Aorta (tissue), 5 donors: ENCODE measurements around the gene RGS7. TPM values are rescaled to one million over a fixed set of nuclear protein-coding genes. Genes with fewer than 3 reads are reported as not detected.

Experiments used
- ATAC-seq: fragments of 200-7000 bp; cut with Tn5 transposase; one replicate; pipeline ENCODE4 v1.9.1; 2022; ENCODE audit warnings: moderate library complexity; ENCODE audit not compliant: low FRiP score
- DNase-seq, 2 donors: peaks; one replicate each; pipeline ENCODE4 v3.0.0-alpha.2; 2020
- H3K27ac ChIP-seq, 2 donors: one replicate each; pipeline ENCODE4 v1.5.1; 2013; ENCODE audit warnings: low read length in 2 of 2, mild to moderate bottlenecking in 2 of 2, moderate library complexity in 2 of 2, control low read depth in 1 of 2, inconsistent platforms in 1 of 2, low read depth in 1 of 2
- H3K27me3 ChIP-seq, 2 donors: one replicate each; pipeline ENCODE4 v1.6.1; 2013; ENCODE audit warnings: control low read depth in 1 of 2, low read length in 1 of 2, mild to moderate bottlenecking in 1 of 2, moderate library complexity in 1 of 2; ENCODE audit not compliant: insufficient read depth in 2 of 2, control insufficient read depth in 1 of 2
- H3K36me3 ChIP-seq, 2 donors: one replicate each; pipeline ENCODE4 v1.6.1; 2013; ENCODE audit warnings: control low read depth in 1 of 2, low read length in 1 of 2, mild to moderate bottlenecking in 1 of 2; ENCODE audit not compliant: insufficient read depth in 2 of 2, control insufficient read depth in 1 of 2
- H3K4me1 ChIP-seq, 2 donors: one replicate each; pipeline ENCODE4 v1.6.1; 2013; ENCODE audit warnings: low read length in 2 of 2, control low read depth in 1 of 2, mild to moderate bottlenecking in 1 of 2, moderate library complexity in 1 of 2; ENCODE audit not compliant: insufficient read depth in 2 of 2, control insufficient read depth in 1 of 2
- H3K4me3 ChIP-seq, 2 donors: one replicate each; pipeline ENCODE4 v1.5.1; 2013; ENCODE audit warnings: low read length in 2 of 2, control low read depth in 1 of 2, mild to moderate bottlenecking in 1 of 2
- H3K9me3 ChIP-seq: one replicate; pipeline ENCODE4 v1.6.1; 2013; ENCODE audit warnings: mild to moderate bottlenecking, low read length; ENCODE audit not compliant: control insufficient read depth
- WGBS, 2 donors: extraction: QIAGEN DNeasy Blood & Tissue Kit; methylation state at CpG; one replicate each; pipeline ENCODE4 v1.1.7; 2013; 5-methylcytosine and 5-hydroxymethylcytosine counted together
- intact Hi-C, 2 donors: fragments of 100-400 bp; cut with DNase I; formaldehyde crosslinking; loops; one replicate each; pipeline versions ENCODE4 v1.14.2 to v1.15.0; 2022
- polyA plus RNA-seq, 2 donors: library from polyadenylated mRNA; stranded (reverse); fragments of 200-250 nt; gene quantifications; one replicate each; pipeline ENCODE4 v1.2.3, GENCODE V29; 2013
- total RNA-seq, 2 donors: library from RNA; stranded (reverse); fragmentation: NEBNext Ultra II Directional; extraction: Animal tissue kit (Norgen Biotek cat#: 25700); gene quantifications; one replicate each; pipeline ENCODE4 v1.2.1, GENCODE V29; 2021
- donor health status: healthy with polysubstance abuse.
- donor health status: Bipolar disorder and iron deficiency.
- donor health status: DM: no; HTN: no; CAD: no.
- donor health status: DM: no; HTN: no; CAD: no.
- donor health status: DM: yes; HTN: yes; CAD: no.

The RGS7 gene
- total and polyA plus RNA-seq, 4 donors = not detected

DNA sequence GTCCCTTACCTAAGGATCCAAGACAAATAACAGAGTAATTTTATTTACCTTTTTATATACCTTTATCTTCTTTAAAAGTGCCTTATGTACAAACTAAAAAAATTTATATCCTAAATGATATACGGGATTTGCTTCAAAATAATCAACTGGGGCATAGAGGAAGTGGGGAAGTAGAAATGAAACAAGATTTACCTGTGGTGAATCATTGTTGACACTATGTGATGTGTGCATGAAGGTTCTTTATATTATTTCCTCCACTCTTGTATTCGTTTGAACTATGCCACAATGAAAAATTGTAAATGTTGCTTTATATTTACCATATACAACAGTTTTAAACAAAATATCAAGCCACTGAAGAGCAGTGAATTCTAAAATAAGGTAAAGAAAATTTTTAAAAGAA lies 13.0 kb downstream of the RGS7 start:
- Histone ChIP-seq H3K9me3 (no peaks in the 10 kb centered on the region), H3K4me1 (no peaks in the 10 kb centered on the region), H3K27ac (no peak overlapping the region), H3K27me3 (no peaks in the 10 kb centered on the region), H3K36me3 (no peaks in the 10 kb centered on the region), H3K4me3 (no peak overlapping the region)
- no peak for DNase-seq
- intact Hi-C loops = no loop called here
- no peak for ATAC-seq
- 64 to 70% methylated on average over 2 of the region's 2 CpGs for WGBS, 2 donors

DNA sequence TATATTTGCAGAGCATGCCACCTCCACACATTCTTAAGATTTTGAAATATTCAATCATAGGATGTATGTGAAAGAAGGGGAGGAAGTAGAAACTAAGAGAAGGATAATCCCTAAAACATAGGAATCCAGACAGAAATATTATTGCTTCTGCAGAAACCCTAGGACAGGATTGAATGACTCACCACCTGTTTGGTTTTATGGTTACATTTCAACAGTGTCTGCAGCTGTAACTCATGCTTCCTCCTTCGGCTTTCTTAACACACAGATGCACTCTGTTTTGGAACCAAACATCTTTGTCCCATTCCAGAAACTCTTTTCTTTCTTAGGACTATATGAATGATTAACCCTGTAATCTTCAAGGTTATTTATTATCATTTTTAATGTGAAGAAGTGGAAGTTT lies 20.7 kb downstream of the RGS7 start:
- Histone ChIP-seq H3K36me3 (no peaks in the 10 kb centered on the region), H3K4me1 (no peaks in the 10 kb centered on the region), H3K9me3 (peaks cover 2% of the 10 kb centered on the region), H3K4me3 (no peak overlapping the region), H3K27ac (no peak overlapping the region), H3K27me3 (no peaks in the 10 kb centered on the region)
- no peak for ATAC-seq
- intact Hi-C loops = no loop called here
- 36 to 38% methylated on average over 1 of the region's 1 CpG for WGBS, 2 donors
- DNase-seq = no peak

DNA sequence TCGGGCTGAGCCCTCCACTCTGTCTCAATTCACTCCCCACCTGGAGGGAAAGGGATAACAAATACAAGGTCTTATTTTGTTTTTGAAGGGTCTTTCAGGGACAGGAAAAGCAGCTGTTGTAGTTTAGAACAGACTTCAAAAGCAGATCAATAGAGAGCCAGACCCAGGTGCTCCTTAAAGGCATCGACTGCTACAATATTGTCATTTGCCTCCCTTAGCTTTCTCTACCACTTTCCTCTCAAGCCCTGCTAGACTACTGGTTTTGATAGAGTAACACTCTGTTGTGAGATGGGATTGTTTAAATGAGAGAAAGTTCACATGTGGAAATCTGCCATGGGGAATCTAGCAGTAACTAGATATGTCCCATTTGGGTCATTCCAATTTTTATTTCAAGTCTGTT lies 24.0 kb downstream of the RGS7 start:
- intact Hi-C loops = no loop called here
- no peaks in the 10 kb centered on the region for H3K36me3 ChIP-seq
- 62 to 75% methylated on average over 2 of the region's 2 CpGs for WGBS, 2 donors
- H3K9me3 ChIP-seq = peaks cover 2% of the 10 kb centered on the region
- DNase-seq = no peak
- H3K4me3 ChIP-seq = no peak overlapping the region
- no peak overlapping the region for H3K27ac ChIP-seq
- H3K4me1 ChIP-seq = no peaks in the 10 kb centered on the region
- ATAC-seq = no peak
- H3K27me3 ChIP-seq = no peaks in the 10 kb centered on the region

DNA sequence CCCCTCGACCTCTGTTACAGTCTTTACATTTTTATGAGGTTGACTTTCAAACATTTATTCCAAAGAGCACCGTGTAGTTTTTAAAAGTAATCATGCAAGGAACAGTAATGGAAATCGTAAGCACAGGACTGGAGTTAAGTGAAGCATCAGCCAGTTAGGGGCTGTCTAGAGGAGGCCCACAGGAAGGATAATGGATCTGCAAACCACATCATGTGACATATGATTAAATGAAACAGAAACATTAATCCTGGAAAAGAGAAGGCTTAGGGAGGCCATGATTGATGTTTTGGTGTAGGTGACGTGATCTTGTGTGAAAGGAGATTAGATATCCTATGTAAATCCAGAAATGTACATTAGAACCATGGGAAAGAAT lies 25.0 kb downstream of the RGS7 start:
- Histone ChIP-seq H3K27ac (no peak overlapping the region), H3K27me3 (no peaks in the 10 kb centered on the region), H3K9me3 (no peaks in the 10 kb centered on the region), H3K4me3 (no peak overlapping the region), H3K36me3 (no peaks in the 10 kb centered on the region), H3K4me1 (no peaks in the 10 kb centered on the region)
- ATAC-seq (no peak), DNase-seq (no peak)
- WGBS, 2 donors = 45 to 57% methylated on average over 4 of the region's 4 CpGs
- intact Hi-C loops = no loop called here

DNA sequence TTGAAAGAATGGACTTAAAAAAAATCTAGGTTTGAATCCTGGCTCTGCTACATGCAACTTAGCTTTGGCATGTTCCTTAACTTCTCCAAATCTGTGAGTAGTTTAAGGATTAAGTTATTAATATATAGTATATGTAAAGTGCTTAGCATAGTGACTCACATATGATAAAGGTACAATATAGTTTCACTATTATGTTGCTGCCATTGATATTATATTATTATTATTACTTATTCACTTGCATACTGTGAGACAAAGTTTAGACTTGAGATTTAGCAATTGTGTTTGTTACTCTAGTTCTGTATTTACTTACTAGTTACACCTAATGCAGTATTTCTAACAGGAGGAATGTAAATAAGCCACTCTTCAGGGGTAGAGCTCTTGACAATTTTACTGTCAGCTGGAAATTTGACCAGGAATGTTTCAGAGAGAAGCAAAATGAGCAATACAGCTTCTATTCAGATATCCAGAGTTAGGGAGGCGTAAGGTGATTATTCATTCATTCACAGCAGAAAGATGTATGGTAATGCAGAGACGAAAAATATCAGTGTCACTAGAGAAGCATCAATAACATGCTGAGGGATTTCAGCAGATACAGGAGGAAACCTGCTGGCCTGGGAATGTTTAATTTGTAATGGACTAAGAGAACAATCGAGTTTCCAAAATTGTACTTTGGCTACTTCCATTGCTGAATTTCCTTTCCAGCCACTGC lies 25.5 kb downstream of the RGS7 start:
- intact Hi-C loops = no loop called here
- Histone ChIP-seq H3K27me3 (no peaks in the 10 kb centered on the region), H3K27ac (no peak overlapping the region), H3K36me3 (no peaks in the 10 kb centered on the region), H3K4me3 (no peak overlapping the region), H3K4me1 (no peaks in the 10 kb centered on the region), H3K9me3 (no peaks in the 10 kb centered on the region)
- WGBS, 2 donors = 63 to 69% methylated on average over 3 of the region's 3 CpGs
- DNase-seq (no peak), ATAC-seq (no peak)

DNA sequence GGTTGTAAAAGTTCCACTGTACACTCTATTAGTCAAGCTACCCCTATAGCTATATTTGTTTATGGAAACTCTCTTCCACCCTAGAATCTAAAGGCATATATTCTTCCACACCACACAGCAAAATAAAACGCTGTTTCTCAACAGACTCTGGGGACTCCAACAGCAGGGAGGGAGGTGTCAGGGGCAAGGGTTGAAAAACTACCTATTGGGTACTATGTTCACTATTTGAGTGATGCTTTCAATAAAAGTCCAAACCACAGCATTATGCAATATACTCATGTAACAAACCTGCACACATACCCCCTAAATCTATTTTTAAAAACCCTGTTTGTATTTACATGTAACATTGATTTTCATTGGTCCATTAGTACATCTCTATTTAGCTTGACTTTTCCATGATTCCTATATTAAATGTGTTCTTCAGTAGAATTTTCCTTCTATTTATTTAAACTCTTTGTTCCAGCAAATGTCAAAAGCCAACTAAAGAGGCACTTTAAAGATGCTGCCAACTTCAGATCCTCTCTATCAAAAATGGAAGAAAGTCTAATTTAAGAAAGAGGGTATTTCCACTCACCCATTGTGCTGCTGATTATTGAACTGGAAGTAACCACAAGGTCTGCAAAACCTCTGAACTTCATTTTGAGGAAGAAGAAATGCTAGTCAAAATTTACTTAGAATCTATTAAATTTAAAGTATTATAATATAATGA lies 26.2 kb downstream of the RGS7 start:
- Histone ChIP-seq H3K9me3 (no peaks in the 10 kb centered on the region), H3K27me3 (no peaks in the 10 kb centered on the region), H3K4me3 (no peak overlapping the region), H3K36me3 (no peaks in the 10 kb centered on the region), H3K4me1 (no peaks in the 10 kb centered on the region), H3K27ac (no peak overlapping the region)
- 50 to 59% methylated on average over 1 of the region's 1 CpG for WGBS, 2 donors
- intact Hi-C loops = no loop called here
- DNase-seq = no peak
- ATAC-seq = no peak

DNA sequence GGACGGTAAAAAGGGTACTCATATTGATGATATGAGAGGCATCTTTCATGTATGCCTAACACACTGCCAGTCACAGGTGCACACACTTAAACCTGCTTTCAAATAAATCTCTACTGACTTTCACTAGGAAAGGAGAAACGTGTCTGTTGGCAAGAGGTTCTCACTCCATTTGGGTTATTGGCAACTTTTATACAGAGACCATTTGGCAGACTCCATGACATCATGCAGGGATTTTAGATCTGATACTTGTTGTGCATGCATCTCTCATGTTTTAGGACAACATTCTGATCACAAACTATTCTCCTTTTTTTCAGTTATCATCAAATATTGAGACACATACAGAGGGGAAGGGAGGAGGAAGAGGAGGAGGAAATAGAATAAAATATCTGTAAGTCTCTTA lies 31.5 kb downstream of the RGS7 start:
- Histone ChIP-seq H3K36me3 (no peaks in the 10 kb centered on the region), H3K4me1 (no peaks in the 10 kb centered on the region), H3K4me3 (no peak overlapping the region), H3K27me3 (no peaks in the 10 kb centered on the region), H3K27ac (no peak overlapping the region), H3K9me3 (peaks cover 1% of the 10 kb centered on the region)
- ATAC-seq = no peak
- WGBS, 2 donors = 52 to 66% methylated on average over 2 of the region's 2 CpGs
- DNase-seq = no peak
- intact Hi-C loops = no loop called here

DNA sequence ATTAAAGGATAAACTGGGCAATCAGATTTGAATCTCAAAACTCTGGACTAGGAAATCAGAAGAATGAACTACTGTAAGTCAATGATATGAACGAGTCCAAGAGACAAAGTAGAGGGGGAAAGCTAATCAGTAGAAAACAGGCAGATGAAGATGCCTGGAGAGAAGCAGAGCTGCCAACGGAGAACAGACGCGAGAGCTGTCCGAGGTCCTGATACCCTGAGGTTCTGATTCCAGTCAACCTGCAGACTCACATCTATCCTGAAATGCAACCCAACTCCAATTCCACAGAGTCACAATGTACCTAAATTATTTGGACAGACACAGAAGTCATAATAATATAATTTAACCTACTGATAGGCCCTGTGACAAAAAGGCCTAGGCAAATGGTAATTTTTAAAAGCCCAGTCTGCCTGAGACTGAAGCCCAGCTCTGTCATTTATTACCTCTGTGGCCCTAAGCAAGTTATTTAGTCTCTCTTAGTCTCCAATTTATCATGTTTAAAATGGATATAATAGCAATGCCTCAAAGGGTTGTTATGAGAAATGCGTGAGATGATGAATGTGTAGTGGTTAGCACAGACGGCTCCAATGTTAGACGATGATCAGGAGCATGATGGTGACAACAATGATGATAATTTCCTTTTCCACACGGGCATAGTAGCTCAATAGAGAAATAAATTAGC lies 33.4 kb downstream of the RGS7 start:
- ATAC-seq (no peak), DNase-seq (no peak)
- Histone ChIP-seq H3K27me3 (no peaks in the 10 kb centered on the region), H3K4me3 (no peak overlapping the region), H3K36me3 (no peaks in the 10 kb centered on the region), H3K4me1 (no peaks in the 10 kb centered on the region), H3K27ac (no peak overlapping the region), H3K9me3 (peaks cover 1% of the 10 kb centered on the region)
- WGBS, 2 donors = 36 to 37% methylated on average over 9 of the region's 9 CpGs
- intact Hi-C loops = no loop called here

DNA sequence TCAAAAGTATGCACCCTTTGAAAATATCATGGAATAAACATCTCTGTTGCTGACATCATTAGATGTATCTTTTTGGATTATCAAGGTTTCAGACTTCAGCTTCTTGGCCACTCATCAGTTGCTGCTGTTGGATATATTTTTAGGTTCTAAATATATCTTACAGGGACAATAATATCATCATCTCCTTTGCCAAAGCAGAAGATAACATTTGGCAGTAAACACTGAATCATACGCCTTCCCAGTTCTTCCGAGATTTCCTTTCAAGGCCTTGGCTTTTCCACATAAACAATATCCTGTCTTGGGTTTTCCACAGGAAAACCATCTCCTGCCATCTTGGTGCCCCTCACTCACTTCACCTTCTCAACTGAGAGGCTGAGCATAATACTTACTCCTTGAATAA lies 39.3 kb downstream of the RGS7 start:
- intact Hi-C loops = no loop called here
- 73 to 74% methylated on average over 2 of the region's 2 CpGs for WGBS, 2 donors
- no peaks in the 10 kb centered on the region for H3K27me3 ChIP-seq
- no peak for DNase-seq
- peaks cover 1% of the 10 kb centered on the region for H3K9me3 ChIP-seq
- no peak overlapping the region for H3K4me3 ChIP-seq
- ATAC-seq = no peak
- no peak overlapping the region for H3K27ac ChIP-seq
- H3K4me1 ChIP-seq = no peaks in the 10 kb centered on the region
- H3K36me3 ChIP-seq = no peaks in the 10 kb centered on the region
